HEK293 (cell line): ENCODE measurements around the gene C2CD4A.

Source experiments
- CTCF ChIP-seq: fragments of 450-650 bp; formaldehyde crosslinking; IDR thresholded peaks from 2 replicates; pipeline ENCODE4 v1.5.1; 2016; ENCODE audit warnings: missing biosample characterization, missing genetic modification characterization
- KLF10 ChIP-seq: fragments of 450-650 bp; IDR thresholded peaks from 2 replicates; pipeline ENCODE4 v1.5.1; 2018; ENCODE audit warnings: missing biosample characterization, mild to moderate bottlenecking, missing genetic modification characterization
- ZBTB26 ChIP-seq: fragments of 450-650 bp; formaldehyde crosslinking; optimal IDR thresholded peaks from 2 replicates; pipeline ENCODE3; 2016; ENCODE audit warnings: missing biosample characterization, mild to moderate bottlenecking, missing genetic modification characterization
- ZNF416 ChIP-seq: fragments of 450-650 bp; formaldehyde crosslinking; IDR thresholded peaks from 2 replicates; pipeline ENCODE4 v1.5.1; 2016; ENCODE audit warnings: missing biosample characterization, missing genetic modification characterization

GRCh38 chr15:62066663-62067447 is at the start of gene C2CD4A:
- TF ChIP-seq CTCF (peak; percentile 68), ZNF416 (no peak), KLF10 (tag by site-specific recombination) (peak; percentile 73; the same call in 1 of the 2 replicates), ZBTB26 (tag by site-specific recombination) (no peak)
